Mesenchymal stem cell (in vitro differentiated cells and primary cell): ENCODE measurements around the gene HBS1L.
A peak's percentile ranks its signal among the peaks of the same experiment; 100 is the strongest.
"Not testable (repeated sequence)": the region's sequence is repeated elsewhere in the genome, so short reads cannot be mapped to it uniquely, and the experiment has no call there.

Experiments
- DNase-seq: peaks from one replicate; pipeline ENCODE4 v3.0.0-alpha.2; 2013
- H2AFZ ChIP-seq: one replicate; pipeline ENCODE4 v1.6.1; 2013; ENCODE audit warnings: low read depth, mild to moderate bottlenecking, control low read depth, inconsistent platforms, low read length, moderate library complexity
- H2AK5ac ChIP-seq: 2 replicates; pipeline ENCODE4 v1.6.1; 2013; ENCODE audit warnings: low read length, moderate library complexity, mild to moderate bottlenecking, inconsistent platforms; ENCODE audit not compliant: severe bottlenecking
- H2BK120ac ChIP-seq: one replicate; pipeline ENCODE4 v1.6.1; 2013; ENCODE audit warnings: low read depth, mild to moderate bottlenecking, inconsistent platforms, low read length, moderate library complexity
- H2BK12ac ChIP-seq, 2 experiments: one replicate each; pipeline ENCODE4 v1.6.1; 2013; ENCODE audit warnings: inconsistent platforms in 2 of 2, low read length in 2 of 2, mild to moderate bottlenecking in 2 of 2, moderate library complexity in 2 of 2, control low read depth in 1 of 2
- H2BK15ac ChIP-seq: one replicate; pipeline ENCODE4 v1.6.1; 2013; ENCODE audit warnings: mild to moderate bottlenecking, low read depth, inconsistent platforms; ENCODE audit not compliant: poor library complexity, severe bottlenecking
- H2BK5ac ChIP-seq: 2 replicates; pipeline ENCODE4 v1.6.1; 2013; ENCODE audit warnings: low read depth, mild to moderate bottlenecking, low read length, control low read depth, inconsistent platforms; ENCODE audit not compliant: poor library complexity, severe bottlenecking
- H3K14ac ChIP-seq, 2 experiments: one replicate each; pipeline ENCODE4 v1.6.1; 2013; ENCODE audit warnings: inconsistent platforms in 2 of 2, low read length in 2 of 2, control low read depth in 1 of 2, mild to moderate bottlenecking in 1 of 2, moderate library complexity in 1 of 2
- H3K18ac ChIP-seq, 2 experiments: one replicate each; pipeline ENCODE4 v1.6.1; 2013; ENCODE audit warnings: inconsistent platforms in 2 of 2, low read length in 2 of 2, control low read depth in 1 of 2, low read depth in 1 of 2, mild to moderate bottlenecking in 1 of 2
- H3K23ac ChIP-seq, 2 experiments: one replicate each; pipeline ENCODE4 v1.6.1; 2013; ENCODE audit warnings: inconsistent platforms in 2 of 2, low read length in 2 of 2, mild to moderate bottlenecking in 2 of 2, moderate library complexity in 2 of 2, control low read depth in 1 of 2
- H3K27ac ChIP-seq: 2 replicates; pipeline ENCODE4 v1.5.1; 2013; ENCODE audit warnings: mild to moderate bottlenecking, moderate library complexity, low read length, control low read depth, inconsistent platforms; ENCODE audit not compliant: poor library complexity, severe bottlenecking
- H3K27me3 ChIP-seq, 2 experiments: 2 replicates each; pipeline versions ENCODE4 v1.6.1 to v1.7.0; 2013; ENCODE audit warnings: low read length in 2 of 2, mild to moderate bottlenecking in 2 of 2, moderate library complexity in 2 of 2, control low read depth in 1 of 2, inconsistent platforms in 1 of 2; ENCODE audit not compliant: control insufficient read depth in 1 of 2, insufficient read depth in 1 of 2
- H3K36me3 ChIP-seq, 2 experiments: 2 replicates each; pipeline versions ENCODE4 v1.6.1 to v1.7.0; 2013; ENCODE audit warnings: low read length in 2 of 2, control low read depth in 1 of 2, inconsistent platforms in 1 of 2, low read depth in 1 of 2, mild to moderate bottlenecking in 1 of 2; ENCODE audit not compliant: insufficient read depth in 2 of 2, control insufficient read depth in 1 of 2
- H3K4ac ChIP-seq, 2 experiments: one replicate each; pipeline ENCODE4 v1.6.1; 2013; ENCODE audit warnings: inconsistent platforms in 2 of 2, low read length in 2 of 2, mild to moderate bottlenecking in 2 of 2, moderate library complexity in 2 of 2, control low read depth in 1 of 2, low read depth in 1 of 2
- H3K4me1 ChIP-seq: 2 replicates; pipeline ENCODE4 v1.6.1; 2013; ENCODE audit warnings: low read depth, low read length, control low read depth; ENCODE audit not compliant: control insufficient read depth, insufficient read depth
- H3K4me2 ChIP-seq: 2 replicates; pipeline ENCODE4 v1.6.1; 2013; ENCODE audit warnings: low read length, mild to moderate bottlenecking, inconsistent platforms; ENCODE audit not compliant: poor library complexity, severe bottlenecking
- H3K4me3 ChIP-seq, 2 experiments: 2 replicates each; pipeline versions ENCODE4 v1.5.1 to v1.7.0; 2013; ENCODE audit warnings: low read length in 2 of 2, mild to moderate bottlenecking in 2 of 2, control low read depth in 1 of 2, low read depth in 1 of 2; ENCODE audit not compliant: insufficient read depth in 1 of 2
- H3K79me1 ChIP-seq: replicated peaks from 2 replicates; pipeline ENCODE4 v1.6.1; 2013; ENCODE audit warnings: mild to moderate bottlenecking, control low read depth, low read length, inconsistent platforms; ENCODE audit not compliant: poor library complexity, severe bottlenecking
- H3K9ac ChIP-seq: 2 replicates; pipeline ENCODE4 v1.7.0; 2013; ENCODE audit warnings: mild to moderate bottlenecking, low read length, moderate library complexity
- H3K9me3 ChIP-seq: 2 replicates; pipeline ENCODE4 v1.7.0; 2013; ENCODE audit warnings: mild to moderate bottlenecking, low read length; ENCODE audit not compliant: control insufficient read depth
- H4K8ac ChIP-seq: one replicate; pipeline ENCODE4 v1.6.1; 2013; ENCODE audit warnings: inconsistent platforms, mild to moderate bottlenecking, low read length, moderate library complexity
- H4K91ac ChIP-seq: one replicate; pipeline ENCODE4 v1.6.1; 2013; ENCODE audit warnings: mild to moderate bottlenecking, low read length, inconsistent platforms
- WGBS: methylation state at CpG from one replicate; pipeline ENCODE4 v1.1.7; 2013; ENCODE audit warnings: mixed read lengths; 5-methylcytosine and 5-hydroxymethylcytosine counted together

Gene HBS1L

GRCh38 chr6:135058299-135058698, 3.7 kb upstream of the HBS1L start:
- H3K23ac ChIP-seq, H3K18ac ChIP-seq, H3K27me3 ChIP-seq, H3K4me3 ChIP-seq, H3K4ac ChIP-seq, H2BK12ac ChIP-seq, H3K9me3 ChIP-seq, H3K4me1 ChIP-seq, H4K8ac ChIP-seq, DNase-seq, H3K79me1 ChIP-seq, H3K9ac ChIP-seq, H2AK5ac ChIP-seq, H4K91ac ChIP-seq, H3K36me3 ChIP-seq, H3K27ac ChIP-seq, H2AFZ ChIP-seq, H2BK5ac ChIP-seq, H2BK15ac ChIP-seq, H3K4me2 ChIP-seq, H2BK120ac ChIP-seq, H3K14ac ChIP-seq: not testable (repeated sequence)
- WGBS: 94% methylated on average over 11 of the region's 11 CpGs

- H2AFZ ChIP-seq: no peak overlapping the region
- no peak overlapping the region for H2BK15ac ChIP-seq
- peaks cover 2% of the 10 kb centered on the region for H3K79me1 ChIP-seq
- H3K27ac ChIP-seq: no peak overlapping the region
- H2BK5ac ChIP-seq: no peak overlapping the region
- peaks cover 1% of the 10 kb centered on the region for H3K4me1 ChIP-seq
- no peak overlapping the region for H2BK120ac ChIP-seq
- no peak overlapping the region for H3K23ac ChIP-seq
- no peak overlapping the region for H3K14ac ChIP-seq
- H2BK12ac ChIP-seq: no peak overlapping the region
- peaks cover 2 to 8% of the 10 kb centered on the region in 2 experiments for H3K27me3 ChIP-seq
- H4K91ac ChIP-seq: no peak overlapping the region
- H3K18ac ChIP-seq: no peak overlapping the region
- no peaks in the 10 kb centered on the region for H3K9me3 ChIP-seq
- H4K8ac ChIP-seq: no peak overlapping the region
- H3K4ac ChIP-seq: no peak overlapping the region
- H3K4me2 ChIP-seq: no peak overlapping the region
- no peaks in the 10 kb centered on the region for H3K36me3 ChIP-seq
- no peak for DNase-seq
- no peak overlapping the region for H3K9ac ChIP-seq
- 92% methylated on average over 5 of the region's 5 CpGs for WGBS
- no peak overlapping the region for H2AK5ac ChIP-seq
- H3K4me3 ChIP-seq: no peak overlapping the region
These were observed 2.0 kb upstream of the HBS1L start for GRCh38 chr6:135056632-135057031.

- H3K4me2 ChIP-seq: peak overlapping the region; percentile 32
- H3K36me3 ChIP-seq: peaks cover 0 to 7% of the 10 kb centered on the region in 2 experiments
- H3K27me3 ChIP-seq: no peaks in the 10 kb centered on the region
- H3K9me3 ChIP-seq: no peaks in the 10 kb centered on the region
- peak overlapping the region; percentile 92 for H4K8ac ChIP-seq
- H2BK12ac ChIP-seq: no peak overlapping the region
- H3K4me1 ChIP-seq: peaks cover 1% of the 10 kb centered on the region
- H3K27ac ChIP-seq: peak overlapping the region; percentile 72
- H3K4ac ChIP-seq: peak overlapping the region; percentile 87 to 94
- no peak overlapping the region for H2BK5ac ChIP-seq
- peak overlapping the region; percentile 42 for H2BK120ac ChIP-seq
- peak overlapping the region; percentile 98 for H3K9ac ChIP-seq
- peak overlapping the region; percentile 91 to 95 for H3K4me3 ChIP-seq
- peak overlapping the region; percentile 81 for H4K91ac ChIP-seq
- WGBS: 0% methylated on average over 9 of the region's 9 CpGs
- no peak overlapping the region for H2BK15ac ChIP-seq
- H3K14ac ChIP-seq: peak overlapping the region in 1 of 2 experiments; percentile 94
- H2AK5ac ChIP-seq: no peak overlapping the region
- DNase-seq: no peak
- peak overlapping the region; percentile 99 for H2AFZ ChIP-seq
- peak overlapping the region; percentile 87 to 96 for H3K18ac ChIP-seq
- H3K23ac ChIP-seq: peak overlapping the region in 1 of 2 experiments; percentile 30
- peaks cover 4% of the 10 kb centered on the region for H3K79me1 ChIP-seq
These were observed 425 bp downstream of the HBS1L start for GRCh38 chr6:135054226-135054568.

GRCh38 chr6:135053406-135053805, 1.2 kb downstream of the HBS1L start:
- Histone ChIP-seq H3K79me1 (peaks cover 7% of the 10 kb centered on the region), H4K8ac (no peak overlapping the region), H3K4ac (no peak overlapping the region), H4K91ac (no peak overlapping the region), H2BK15ac (no peak overlapping the region), H3K14ac (no peak overlapping the region), H3K4me1 (peaks cover 1% of the 10 kb centered on the region), H3K4me3 (peak overlapping the region in 1 of 2 experiments; percentile 91), H3K9ac (peak overlapping the region; percentile 98), H2BK12ac (no peak overlapping the region), H3K36me3 (peaks cover 0 to 15% of the 10 kb centered on the region in 2 experiments), H3K23ac (no peak overlapping the region), H2AFZ (no peak overlapping the region), H3K4me2 (peak overlapping the region; percentile 12), H3K18ac (no peak overlapping the region), H2AK5ac (no peak overlapping the region), H3K27ac (no peak overlapping the region), H2BK120ac (no peak overlapping the region), H3K27me3 (no peaks in the 10 kb centered on the region), H3K9me3 (no peaks in the 10 kb centered on the region), H2BK5ac (no peak overlapping the region)
- no peak for DNase-seq
- 50% methylated on average over 1 of the region's 2 CpGs for WGBS
